HepG2 (cell line): ENCODE measurements around the gene NFATC4. TPM values are rescaled to one million over a fixed set of nuclear protein-coding genes. Genes with fewer than 3 reads are reported as not detected.
A peak's percentile ranks its signal among the peaks of the same experiment; 100 is the strongest.

ENCODE experiments used
- EHMT2 ChIP-seq: fragments of 200-600 bp; sonication (generic); IDR thresholded peaks from 2 replicates; pipeline ENCODE4 v1.7.0; 2017; ENCODE audit warnings: antibody characterized with exemption, low read depth, low read length, borderline replicate concordance
- FOXA1 ChIP-seq, 2 experiments: fragments of 450-650 bp in 1 of 2; sonication (generic) in 1 of 2; formaldehyde crosslinking in 1 of 2; IDR thresholded peaks; 2 replicates each; pipeline versions ENCODE4 v1.4.0 to v1.6.1; 2016 to 2020; ENCODE audit warnings: missing genetic modification reagents in 1 of 2
- GZF1 ChIP-seq: sonication (generic); formaldehyde crosslinking; IDR thresholded peaks from 2 replicates; pipeline ENCODE4 v1.5.1; 2020; ENCODE audit warnings: mild to moderate bottlenecking, missing genetic modification reagents
- KDM5A ChIP-seq: fragments of 200-600 bp; sonication (generic); IDR thresholded peaks from 2 replicates; pipeline ENCODE4 v1.7.0; 2018; ENCODE audit warnings: antibody characterized with exemption, mild to moderate bottlenecking, low read length, borderline replicate concordance
- MNT ChIP-seq: fragments of 450-650 bp; IDR thresholded peaks from 2 replicates; pipeline ENCODE4 v1.6.1; 2016
- RORA ChIP-seq: sonication (generic); formaldehyde crosslinking; IDR thresholded peaks from 2 replicates; pipeline ENCODE4 v1.5.0; 2020; ENCODE audit warnings: mild to moderate bottlenecking, missing genetic modification reagents, moderate library complexity
- SAFB2 ChIP-seq: sonication (generic); formaldehyde crosslinking; IDR thresholded peaks from 2 replicates; pipeline ENCODE4 v1.5.1; 2020; ENCODE audit warnings: missing genetic modification reagents, low read depth, mild to moderate bottlenecking, borderline replicate concordance
- SRSF1 ChIP-seq: fragments of 200-400 bp; formaldehyde crosslinking; optimal IDR thresholded peaks from 2 replicates; pipeline ENCODE3; 2017; ENCODE audit warnings: mild to moderate bottlenecking, low read depth, low read length, moderate library complexity
- TFAP4 ChIP-seq: sonication (generic); IDR thresholded peaks from 2 replicates; pipeline ENCODE4 v1.6.1; 2016; ENCODE audit warnings: low read depth, borderline replicate concordance
- TFE3 ChIP-seq: IDR thresholded peaks from 2 replicates; pipeline ENCODE4 v1.6.1; 2016
- ZBED4 ChIP-seq: sonication (generic); formaldehyde crosslinking; IDR thresholded peaks from 2 replicates; pipeline ENCODE4 v1.4.0; 2020; ENCODE audit warnings: missing genetic modification reagents, borderline replicate concordance
- ZBTB10 ChIP-seq: sonication (generic); formaldehyde crosslinking; IDR thresholded peaks from 2 replicates; pipeline ENCODE4 v1.4.0; 2020; ENCODE audit warnings: missing genetic modification reagents, borderline replicate concordance
- ZC3H13 ChIP-seq: sonication (generic); formaldehyde crosslinking; IDR thresholded peaks from 2 replicates; pipeline ENCODE4 v1.8.1; 2023; ENCODE audit warnings: mild to moderate bottlenecking, missing genetic modification reagents, moderate library complexity
- ZNF264 ChIP-seq: sonication (generic); formaldehyde crosslinking; IDR thresholded peaks from 2 replicates; pipeline ENCODE4 v1.4.0; 2020; ENCODE audit warnings: missing genetic modification reagents
- ZNF331 ChIP-seq: sonication (generic); formaldehyde crosslinking; IDR thresholded peaks from 2 replicates; pipeline ENCODE4 v1.4.0; 2020; ENCODE audit warnings: missing genetic modification reagents
- ZNF335 ChIP-seq: sonication (generic); formaldehyde crosslinking; IDR thresholded peaks from 2 replicates; pipeline ENCODE4 v1.4.0; 2020; ENCODE audit warnings: missing genetic modification reagents
- ZNF562 ChIP-seq: sonication (generic); formaldehyde crosslinking; IDR thresholded peaks from 2 replicates; pipeline ENCODE4 v1.8.0; 2022; ENCODE audit warnings: missing genetic modification reagents, borderline replicate concordance
- ZNF724P ChIP-seq: sonication (generic); formaldehyde crosslinking; IDR thresholded peaks from 2 replicates; pipeline ENCODE4 v1.8.0; 2022; ENCODE audit warnings: missing genetic modification reagents, borderline replicate concordance
- polyA plus RNA-seq, 8 experiments: library from polyadenylated mRNA; depleted of rRNA in 3 of 8; stranded (reverse) in 7 of 8; unstranded in 1 of 8; fragments of >200 nt; fragmentation: Illumina TruSeq in 4 of 8; extraction: Trizol in 4 of 8; gene quantifications; 2 replicates each; pipeline versions ENCODE4 v1.2.1 to v1.2.3, GENCODE V29; 2011 to 2016; ENCODE audit warnings: low read depth in 4 of 8, missing spikeins in 1 of 8, mixed read lengths in 1 of 8; ENCODE audit not compliant: insufficient read depth in 1 of 8
- total RNA-seq, 5 experiments: library from RNA; depleted of rRNA; stranded (reverse); fragments of >200 nt; fragmentation: Illumina TruSeq; extraction: Trizol; gene quantifications; 2 replicates each; pipeline ENCODE4 v1.2.3, GENCODE V29; 2016; ENCODE audit warnings: low read depth in 1 of 5

Gene NFATC4
- total and polyA plus RNA-seq, 2 of the 13 experiments (the other 11 are each of a cell fraction or from before 2014, with no cell fraction given), result 0.04 to 0.15 TPM

- TF ChIP-seq ZNF335 (CRISPR knock-in tag), result peak; percentile 73
- TF ChIP-seq ZNF562 (CRISPR knock-in tag), result no peak
- TF ChIP-seq FOXA1 (IDR thresholded peaks at IDR 0.05), result no peak
- peak; percentile 34; the same call in 1 of the 2 replicates for TF ChIP-seq FOXA1 (CRISPR knock-in tag; IDR thresholded peaks at IDR 0.05)
- TF ChIP-seq ZC3H13 (CRISPR knock-in tag), result no peak
- 0 out of 2 replicates have a peak, but pooled peaks have one; percentile 35 for TF ChIP-seq ZBED4 (CRISPR knock-in tag)
- TF ChIP-seq SRSF1, result peak; percentile 74
- TF ChIP-seq RORA (CRISPR knock-in tag), result no peak
- TF ChIP-seq ZNF331 (CRISPR knock-in tag), result peak; percentile 71
- TF ChIP-seq ZNF724P (CRISPR knock-in tag), result peak; percentile 73; the same call in 1 of the 2 replicates
- TF ChIP-seq SAFB2 (CRISPR knock-in tag), result peak; percentile 57; the same call in 1 of the 2 replicates
- TF ChIP-seq ZBTB10 (CRISPR knock-in tag), result no peak
- TF ChIP-seq TFE3, result no peak
- no peak for TF ChIP-seq MNT
- TF ChIP-seq ZNF264, result no peak
- no peak for TF ChIP-seq EHMT2
- peak; percentile 53; the same call in 1 of the 2 replicates for TF ChIP-seq TFAP4
- TF ChIP-seq GZF1 (CRISPR knock-in tag), result peak; percentile 87; the same call in 1 of the 2 replicates
- no peak for TF ChIP-seq KDM5A
Observed at GRCh38 chr14:24426912-24427536, 59.0 kb downstream of the NFATC4 start (continued).
